Nephron (organoid): ENCODE measurements around the gene KAZN.
A peak's percentile ranks its signal among the peaks of the same experiment; 100 is the strongest.

ENCODE experiments used
- H3K27ac Mint-ChIP-seq, 3 experiments: 2 replicates each; pipeline ENCODE4 v1.8.0; 2020; ENCODE audit warnings: mixed read lengths in 3 of 3, mild to moderate bottlenecking in 2 of 3, moderate library complexity in 1 of 3
- H3K27me3 Mint-ChIP-seq: 2 replicates; pipeline ENCODE4 v1.8.0; 2021; ENCODE audit warnings: low read depth, mild to moderate bottlenecking, moderate library complexity, mixed read lengths
- H3K36me3 Mint-ChIP-seq: 2 replicates; pipeline ENCODE4 v1.8.0; 2020; ENCODE audit warnings: low read depth, mixed read lengths
- H3K4me1 Mint-ChIP-seq: 2 replicates; pipeline ENCODE4 v1.8.0; 2020; ENCODE audit warnings: mixed read lengths
- H3K4me3 Mint-ChIP-seq, 3 experiments: 2 replicates each; pipeline ENCODE4 v1.8.0; 2020; ENCODE audit warnings: mild to moderate bottlenecking in 3 of 3, mixed read lengths in 3 of 3, moderate library complexity in 2 of 3
- H3K9me3 Mint-ChIP-seq: 2 replicates; pipeline ENCODE4 v1.8.0; 2020; ENCODE audit warnings: mixed read lengths
- CTCF ChIP-seq, 3 experiments: fragments of 200-600 bp; sonication (generic); IDR thresholded peaks; one replicate each; pipeline ENCODE4 v1.5.0; 2021; ENCODE audit warnings: antibody characterized with exemption in 3 of 3; ENCODE audit not compliant: unreplicated experiment in 3 of 3

The KAZN gene

GRCh38 chr1:14910984-14911721 is 312.7 kb downstream of the KAZN start:
- Mint-ChIP-seq H3K27ac (peak overlapping the region in 2 of 3 experiments; percentile 57 to 71), H3K9me3 (no peaks in the 10 kb centered on the region), H3K27me3 (no peaks in the 10 kb centered on the region), H3K36me3 (no peaks in the 10 kb centered on the region), H3K4me1 (peaks cover 16% of the 10 kb centered on the region), H3K4me3 (no peak overlapping the region)
- TF ChIP-seq CTCF (IDR thresholded peaks at IDR 0.05; ENCODE audit: unreplicated experiment in 3 of 3), result no peak

GRCh38 chr1:14912839-14913481 is 314.5 kb downstream of the KAZN start:
- no peak for TF ChIP-seq CTCF (IDR thresholded peaks at IDR 0.05; ENCODE audit: unreplicated experiment in 3 of 3)
- peaks cover 16% of the 10 kb centered on the region for H3K4me1 Mint-ChIP-seq
- no peaks in the 10 kb centered on the region for H3K36me3 Mint-ChIP-seq
- H3K27ac Mint-ChIP-seq, result peak overlapping the region in 1 of 3 experiments; percentile 83
- H3K4me3 Mint-ChIP-seq, result no peak overlapping the region
- peaks cover 3% of the 10 kb centered on the region for H3K27me3 Mint-ChIP-seq
- H3K9me3 Mint-ChIP-seq, result no peaks in the 10 kb centered on the region

- Mint-ChIP-seq H3K27ac (peak overlapping the region in 2 of 3 experiments; percentile 54 to 83), H3K4me1 (peaks cover 16% of the 10 kb centered on the region), H3K36me3 (no peaks in the 10 kb centered on the region), H3K4me3 (no peak overlapping the region), H3K27me3 (peaks cover 3% of the 10 kb centered on the region), H3K9me3 (no peaks in the 10 kb centered on the region)
- TF ChIP-seq CTCF (IDR thresholded peaks at IDR 0.05; ENCODE audit: unreplicated experiment in 3 of 3), result no peak
Measured at GRCh38 chr1:14913482-14914177, 315.1 kb downstream of the KAZN start.

GRCh38 chr1:14914351-14914988 is 316.0 kb downstream of the KAZN start:
- H3K4me1 Mint-ChIP-seq, result peaks cover 16% of the 10 kb centered on the region
- TF ChIP-seq CTCF (IDR thresholded peaks at IDR 0.05; ENCODE audit: unreplicated experiment in 3 of 3), result no peak
- no peaks in the 10 kb centered on the region for H3K9me3 Mint-ChIP-seq
- H3K4me3 Mint-ChIP-seq, result no peak overlapping the region
- no peaks in the 10 kb centered on the region for H3K36me3 Mint-ChIP-seq
- H3K27ac Mint-ChIP-seq, result peak overlapping the region in 2 of 3 experiments; percentile 41 to 72
- peaks cover 3% of the 10 kb centered on the region for H3K27me3 Mint-ChIP-seq

- H3K4me3 Mint-ChIP-seq, result no peak overlapping the region
- no peak overlapping the region for H3K27ac Mint-ChIP-seq
- no peaks in the 10 kb centered on the region for H3K36me3 Mint-ChIP-seq
- peak; percentile 89 to 94 (median 92) for TF ChIP-seq CTCF (IDR thresholded peaks at IDR 0.05; ENCODE audit: unreplicated experiment in 3 of 3)
- H3K27me3 Mint-ChIP-seq, result peaks cover 3% of the 10 kb centered on the region
- H3K9me3 Mint-ChIP-seq, result no peaks in the 10 kb centered on the region
- H3K4me1 Mint-ChIP-seq, result peaks cover 10% of the 10 kb centered on the region
Measured at GRCh38 chr1:14915356-14916054, 317.0 kb downstream of the KAZN start.
